ENCODE data around the gene KLF15. TPM values are rescaled to one million over a fixed set of nuclear protein-coding genes. Genes with fewer than 3 reads are reported as not detected.

The KLF15 gene
- total and polyA plus RNA-seq, 4 donors: 18.1 to 31.3 (median 24.6) TPM

DNA sequence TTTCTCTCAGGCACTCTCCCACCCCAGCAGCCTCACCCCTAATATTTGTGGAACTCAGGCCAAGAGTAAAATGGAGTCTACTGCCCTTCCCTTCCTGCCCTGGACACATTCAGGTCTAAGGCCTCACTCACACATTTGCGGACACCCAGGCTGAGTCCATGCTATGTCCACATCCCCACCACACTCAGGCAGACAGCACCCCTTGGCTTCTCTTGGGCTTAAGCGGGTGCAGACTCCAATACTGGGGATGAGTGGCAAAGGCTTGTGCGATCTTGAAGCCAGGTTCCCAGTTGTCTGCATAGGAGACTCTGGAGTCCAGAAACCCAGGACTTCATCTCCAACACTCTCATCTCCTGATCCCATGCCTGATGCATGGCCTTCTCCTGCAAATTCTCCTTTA lies 20.0 kb upstream of the KLF15 start:
- Histone ChIP-seq H3K4me3 (no peak overlapping the region), H3K9me3 (ENCODE audit: control insufficient read depth in 4 of 4, insufficient read depth in 3 of 4, low read length in 3 of 4) (no peaks in the 10 kb centered on the region), H3K27me3 (ENCODE audit: control insufficient read depth in 3 of 3, insufficient read depth in 3 of 3, low read length in 2 of 3) (no peaks in the 10 kb centered on the region), H3K4me1 (ENCODE audit: control insufficient read depth in 5 of 5, insufficient read depth in 5 of 5, low read length in 5 of 5) (peaks cover 0 to 37% (median 11%) of the 10 kb centered on the region in 5 donors), H3K36me3 (ENCODE audit: control insufficient read depth in 4 of 4, insufficient read depth in 4 of 4, low read length in 4 of 4) (no peaks in the 10 kb centered on the region), H3K27ac (ENCODE audit: low read depth in 1 of 2, low read length in 1 of 2) (no peak overlapping the region), H3K9ac (ENCODE audit: insufficient read depth in 1 of 2, low read length in 2 of 2) (no peak overlapping the region)
- no peak for DNase-seq
- TF ChIP-seq, protein P1, sequence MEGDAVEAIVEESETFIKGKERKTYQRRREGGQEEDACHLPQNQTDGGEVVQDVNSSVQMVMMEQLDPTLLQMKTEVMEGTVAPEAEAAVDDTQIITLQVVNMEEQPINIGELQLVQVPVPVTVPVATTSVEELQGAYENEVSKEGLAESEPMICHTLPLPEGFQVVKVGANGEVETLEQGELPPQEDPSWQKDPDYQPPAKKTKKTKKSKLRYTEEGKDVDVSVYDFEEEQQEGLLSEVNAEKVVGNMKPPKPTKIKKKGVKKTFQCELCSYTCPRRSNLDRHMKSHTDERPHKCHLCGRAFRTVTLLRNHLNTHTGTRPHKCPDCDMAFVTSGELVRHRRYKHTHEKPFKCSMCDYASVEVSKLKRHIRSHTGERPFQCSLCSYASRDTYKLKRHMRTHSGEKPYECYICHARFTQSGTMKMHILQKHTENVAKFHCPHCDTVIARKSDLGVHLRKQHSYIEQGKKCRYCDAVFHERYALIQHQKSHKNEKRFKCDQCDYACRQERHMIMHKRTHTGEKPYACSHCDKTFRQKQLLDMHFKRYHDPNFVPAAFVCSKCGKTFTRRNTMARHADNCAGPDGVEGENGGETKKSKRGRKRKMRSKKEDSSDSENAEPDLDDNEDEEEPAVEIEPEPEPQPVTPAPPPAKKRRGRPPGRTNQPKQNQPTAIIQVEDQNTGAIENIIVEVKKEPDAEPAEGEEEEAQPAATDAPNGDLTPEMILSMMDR (IDR thresholded peaks at IDR 0.05; ENCODE audit: control extremely low read depth, extremely low read depth): no peak
- 97 to 98% methylated on average over 3 of the region's 3 CpGs for WGBS, 2 donors
- no peak for ATAC-seq (ENCODE audit: insufficient read depth, low FRiP score)

- H3K36me3 ChIP-seq (ENCODE audit: control insufficient read depth in 4 of 4, insufficient read depth in 4 of 4, low read length in 4 of 4): no peaks in the 10 kb centered on the region
- no peak overlapping the region for H3K27ac ChIP-seq (ENCODE audit: low read depth in 1 of 2, low read length in 1 of 2)
- peak in 2 of 3 donors; percentile 47 to 64 for DNase-seq
- H3K9ac ChIP-seq (ENCODE audit: insufficient read depth in 1 of 2, low read length in 2 of 2): no peak overlapping the region
- peaks cover 0 to 37% (median 11%) of the 10 kb centered on the region in 5 donors for H3K4me1 ChIP-seq (ENCODE audit: control insufficient read depth in 5 of 5, insufficient read depth in 5 of 5, low read length in 5 of 5)
- TF ChIP-seq, protein P1 (IDR thresholded peaks at IDR 0.05; ENCODE audit: control extremely low read depth, extremely low read depth): no peak
- H3K4me3 ChIP-seq: no peak overlapping the region
- H3K27me3 ChIP-seq (ENCODE audit: control insufficient read depth in 3 of 3, insufficient read depth in 3 of 3, low read length in 2 of 3): no peaks in the 10 kb centered on the region
- WGBS, 2 donors: 37 to 45% methylated on average over 3 of the region's 3 CpGs
- H3K9me3 ChIP-seq (ENCODE audit: control insufficient read depth in 4 of 4, insufficient read depth in 3 of 4, low read length in 3 of 4): no peaks in the 10 kb centered on the region
- no peak for ATAC-seq (ENCODE audit: insufficient read depth, low FRiP score)
Observed at GRCh38 chr3:126376444-126376843, 19.2 kb upstream of the KLF15 start.

DNA sequence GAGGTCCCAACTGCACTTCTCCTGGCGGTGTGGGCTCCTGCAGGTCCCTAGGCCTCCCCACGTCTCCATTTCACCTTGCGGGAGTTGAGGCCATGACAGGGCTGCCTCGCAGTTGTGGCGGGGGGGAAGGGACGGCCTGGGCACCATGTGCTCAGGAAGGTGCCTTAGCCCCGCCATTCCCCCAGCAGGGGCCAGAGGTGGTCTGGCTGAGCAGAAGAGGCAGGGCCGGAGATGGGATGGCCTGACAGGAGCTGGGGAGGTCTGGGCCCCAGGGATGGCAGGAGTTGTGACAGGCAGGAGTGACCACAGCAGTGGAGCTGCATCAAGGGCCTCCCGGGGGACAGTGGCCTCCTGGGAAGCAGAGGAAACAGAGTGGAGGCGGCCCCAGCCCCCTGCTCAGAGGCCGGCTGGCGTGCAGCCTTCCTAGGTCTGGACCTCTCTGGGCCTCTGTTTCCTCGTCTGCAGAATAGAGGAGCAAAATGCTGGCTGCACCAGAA lies 18.7 kb upstream of the KLF15 start:
- 85 to 92% methylated on average over 13 of the region's 13 CpGs for WGBS, 2 donors
- Histone ChIP-seq H3K9me3 (ENCODE audit: control insufficient read depth in 4 of 4, insufficient read depth in 3 of 4, low read length in 3 of 4) (no peaks in the 10 kb centered on the region), H3K4me3 (no peak overlapping the region), H3K27ac (ENCODE audit: low read depth in 1 of 2, low read length in 1 of 2) (peak overlapping the region in 1 of 2 donors; percentile 15), H3K9ac (ENCODE audit: insufficient read depth in 1 of 2, low read length in 2 of 2) (no peak overlapping the region), H3K36me3 (ENCODE audit: control insufficient read depth in 4 of 4, insufficient read depth in 4 of 4, low read length in 4 of 4) (no peaks in the 10 kb centered on the region), H3K27me3 (ENCODE audit: control insufficient read depth in 3 of 3, insufficient read depth in 3 of 3, low read length in 2 of 3) (no peaks in the 10 kb centered on the region), H3K4me1 (ENCODE audit: control insufficient read depth in 5 of 5, insufficient read depth in 5 of 5, low read length in 5 of 5) (peaks cover 0 to 37% (median 11%) of the 10 kb centered on the region in 5 donors)
- DNase-seq (peak in 1 of 3 donors; percentile 10), ATAC-seq (ENCODE audit: insufficient read depth, low FRiP score) (no peak)
- TF ChIP-seq, protein P1 (IDR thresholded peaks at IDR 0.05; ENCODE audit: control extremely low read depth, extremely low read depth): no peak
